Central memory CD4-positive, alpha-beta T cell (primary cell): ENCODE measurements around the gene PRKAG3.

ENCODE experiments used
- DNase-seq: peaks from one replicate; pipeline ENCODE4 v3.0.0; 2022

Gene PRKAG3

DNA sequence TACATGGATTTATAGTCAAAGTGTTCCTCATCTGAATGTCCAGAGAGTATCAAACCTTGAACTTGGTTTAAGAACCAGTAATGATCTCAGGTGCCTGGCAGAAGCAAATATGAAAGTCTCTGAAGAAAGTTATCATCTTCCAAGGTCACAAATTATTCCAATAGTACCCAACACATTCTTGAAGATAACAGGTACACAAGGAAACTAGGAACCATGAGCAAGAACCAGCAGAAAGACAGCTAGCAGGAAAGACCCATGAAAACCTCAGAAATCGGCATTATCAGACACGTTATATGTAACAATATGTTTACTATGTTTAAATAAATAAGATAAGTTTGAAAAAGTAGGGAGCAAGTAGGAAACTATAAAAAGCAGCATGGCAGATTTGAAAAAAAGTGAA lies 5.9 kb upstream of the PRKAG3 start:
- DNase-seq: no peak

DNA sequence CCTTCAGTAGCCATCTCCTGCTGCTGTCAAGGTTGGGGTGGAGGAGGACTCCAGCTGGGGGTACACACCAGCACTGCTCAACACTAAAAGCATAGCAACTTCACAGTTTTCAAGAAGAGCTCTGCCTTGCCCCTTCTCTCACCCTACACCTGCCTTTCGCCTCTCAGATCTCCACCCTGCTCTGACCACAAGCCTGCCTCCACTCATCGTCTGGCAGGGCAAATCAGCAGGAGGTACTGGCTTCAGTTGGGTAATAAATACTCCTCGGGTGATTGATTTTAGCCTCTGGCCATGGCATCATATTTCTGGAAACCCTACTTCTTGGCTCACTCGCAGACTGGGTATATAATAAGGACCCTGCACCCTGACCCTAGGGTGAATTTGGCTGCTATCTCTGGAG lies 3.1 kb upstream of the PRKAG3 start:
- no peak for DNase-seq

- no peak for DNase-seq
Measured at GRCh38 chr2:218833023-218833609, 1.5 kb upstream of the PRKAG3 start.

- no peak for DNase-seq
Measured at GRCh38 chr2:218832520-218832919, 917 bp upstream of the PRKAG3 start.

GRCh38 chr2:218832081-218832480 lies 478 bp upstream of the PRKAG3 start:
- DNase-seq: no peak

- DNase-seq: no peak
Measured at GRCh38 chr2:218830526-218831306, 887 bp downstream of the PRKAG3 start.

GRCh38 chr2:218829868-218830451 lies 1.6 kb downstream of the PRKAG3 start:
- DNase-seq: no peak

DNA sequence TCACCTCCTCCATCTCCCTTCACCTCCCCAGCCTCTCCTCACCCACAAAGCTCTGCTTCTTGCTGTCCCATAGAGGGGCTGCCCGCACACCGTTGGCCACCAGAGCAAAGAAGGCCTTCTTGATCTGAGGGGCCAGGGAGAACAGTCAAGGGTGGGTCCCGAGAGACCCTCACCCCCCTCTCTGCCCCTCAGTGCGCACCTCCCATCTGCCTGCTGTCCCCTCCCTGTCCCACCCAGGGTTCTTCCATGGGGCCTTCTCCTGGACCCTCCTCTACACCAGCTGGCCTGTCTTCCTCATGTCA lies 3.2 kb downstream of the PRKAG3 start:
- DNase-seq: no peak

DNA sequence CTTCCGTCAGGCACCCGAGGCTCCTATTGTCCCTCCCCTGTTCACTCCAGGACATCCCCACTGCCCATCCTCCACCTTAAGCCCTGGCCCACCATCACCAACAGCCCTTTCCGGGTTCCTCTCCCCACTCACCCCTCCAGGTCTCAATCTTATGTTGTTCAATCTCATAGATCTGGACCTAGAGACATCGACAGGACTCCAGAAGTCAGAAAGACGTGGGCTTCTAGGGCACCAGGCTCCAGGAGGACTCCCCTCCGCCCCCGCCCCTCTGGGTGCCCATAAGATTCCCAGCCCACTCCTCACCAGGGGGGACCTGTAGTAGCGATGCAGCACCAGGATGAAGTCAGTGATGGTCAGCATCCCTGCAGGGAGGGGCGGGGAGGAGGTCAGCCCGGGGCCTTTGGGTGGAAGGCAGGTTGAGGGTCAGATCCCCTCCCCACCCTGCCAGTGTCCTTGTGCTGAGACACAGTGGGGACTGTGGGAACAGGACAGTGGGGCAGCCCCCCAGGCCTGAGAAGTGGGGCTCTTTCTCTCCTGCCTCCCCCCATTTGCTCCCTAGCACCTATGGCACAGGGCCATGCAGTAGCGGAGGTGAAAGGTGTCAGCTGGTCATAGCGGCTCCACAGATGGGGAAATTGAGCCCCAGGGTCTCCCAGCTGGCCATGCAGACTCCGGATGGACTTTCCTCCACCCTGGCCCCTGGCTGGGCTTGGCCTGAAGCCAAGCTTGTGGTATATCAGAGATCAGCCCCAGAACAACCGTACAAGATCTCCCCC lies 3.7 kb downstream of the PRKAG3 start:
- no peak for DNase-seq

DNA sequence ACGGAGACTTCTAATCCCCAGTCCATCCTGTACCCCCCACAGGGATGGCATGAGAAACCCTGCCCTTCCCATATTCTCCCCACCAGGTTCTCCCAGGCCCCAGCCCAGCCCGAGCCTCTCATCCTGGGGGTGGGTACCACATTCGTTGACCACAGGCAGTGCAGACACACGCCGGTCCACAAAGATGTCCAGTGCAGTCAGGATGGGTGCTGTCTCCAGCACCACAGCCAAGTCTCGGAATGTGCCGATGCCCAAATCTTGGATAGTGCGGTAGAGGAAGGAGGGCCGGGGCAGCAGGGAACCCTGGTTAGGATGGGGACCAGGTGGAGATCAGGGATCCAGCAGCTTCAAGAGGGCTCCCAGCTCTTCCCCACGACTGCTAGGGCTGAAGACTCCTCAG lies 4.8 kb downstream of the PRKAG3 start:
- DNase-seq: no peak

DNA sequence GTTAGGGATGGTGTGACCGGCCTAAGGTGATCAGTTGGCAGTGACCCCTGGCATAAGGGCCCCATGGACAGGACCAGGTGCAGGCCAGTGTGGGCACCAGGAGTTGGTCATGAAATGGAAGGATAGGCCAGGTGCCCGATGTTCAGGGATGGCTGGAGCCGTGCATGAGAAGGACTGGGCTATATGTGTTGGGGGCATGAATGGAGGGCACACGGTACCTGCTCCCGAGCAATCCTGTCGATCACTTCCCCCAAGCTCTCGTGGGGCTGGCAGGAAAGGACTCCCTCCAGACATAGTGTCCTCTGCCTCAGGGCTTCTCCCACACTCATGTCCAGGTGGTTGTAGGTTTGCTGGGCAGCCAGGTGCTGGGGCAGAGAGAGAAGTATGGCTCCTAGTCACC lies 7.6 kb downstream of the PRKAG3 start:
- DNase-seq: no peak

DNA sequence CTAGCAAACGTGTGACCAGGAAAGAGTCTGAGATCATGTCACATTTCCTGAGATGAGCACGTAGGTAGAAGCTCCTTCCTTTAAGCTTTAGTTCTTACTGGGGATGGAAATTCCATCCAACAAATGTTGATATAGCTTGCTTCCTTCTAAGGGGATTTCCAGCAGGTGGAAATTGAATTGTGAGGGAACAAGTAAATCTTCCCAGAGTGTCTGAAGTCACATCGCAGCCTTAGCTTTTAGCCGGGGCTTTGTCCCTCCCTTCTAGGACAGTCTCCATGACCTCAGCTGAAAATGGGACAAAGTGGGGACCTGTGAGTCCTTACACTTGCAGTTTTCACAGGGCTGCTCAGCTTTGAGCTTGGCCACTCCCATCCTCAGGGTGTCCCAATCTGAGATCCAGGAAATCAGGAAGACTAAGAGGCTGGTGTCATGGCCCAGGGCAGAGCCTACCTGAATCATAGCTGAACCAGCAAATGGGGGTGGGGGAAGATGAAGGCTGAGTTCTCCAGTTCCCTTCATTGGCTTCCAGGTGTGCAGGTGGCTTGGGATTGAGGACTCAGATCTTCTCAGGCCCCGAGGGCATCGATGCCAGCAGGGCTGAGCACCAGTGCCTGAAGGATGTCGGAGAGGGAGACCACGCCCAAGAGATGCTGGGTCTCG lies 8.3 kb downstream of the PRKAG3 start:
- no peak for DNase-seq

DNA sequence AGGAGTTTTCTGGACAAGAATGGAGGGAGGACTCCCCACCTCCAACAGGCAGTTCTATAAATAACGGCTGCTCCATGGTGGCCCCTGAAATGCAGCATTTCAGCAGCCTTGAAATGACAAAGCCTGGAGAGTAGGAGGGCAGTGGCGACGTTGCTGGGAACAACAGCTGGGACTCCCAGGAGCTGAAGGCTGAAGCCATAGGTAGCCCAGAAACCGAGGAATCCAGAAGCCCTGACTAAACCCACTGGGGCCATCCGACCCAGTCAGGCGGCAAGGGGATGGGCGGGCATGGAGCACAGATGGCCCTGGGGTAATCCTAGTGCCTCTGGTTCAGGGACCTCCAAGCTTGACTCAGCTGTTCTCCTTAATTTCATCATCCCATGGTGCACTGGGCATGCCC lies 9.0 kb downstream of the PRKAG3 start:
- DNase-seq: no peak

GRCh38 chr2:218821605-218822211 lies 9.9 kb downstream of the PRKAG3 start:
- no peak for DNase-seq

GRCh38 chr2:218820746-218821369 lies 10.7 kb downstream of the PRKAG3 start:
- no peak for DNase-seq

- no peak for DNase-seq
Measured at GRCh38 chr2:218819093-218819492, 12.5 kb downstream of the PRKAG3 start.

GRCh38 chr2:218816561-218817011 lies 15.0 kb downstream of the PRKAG3 start:
- no peak for DNase-seq

DNA sequence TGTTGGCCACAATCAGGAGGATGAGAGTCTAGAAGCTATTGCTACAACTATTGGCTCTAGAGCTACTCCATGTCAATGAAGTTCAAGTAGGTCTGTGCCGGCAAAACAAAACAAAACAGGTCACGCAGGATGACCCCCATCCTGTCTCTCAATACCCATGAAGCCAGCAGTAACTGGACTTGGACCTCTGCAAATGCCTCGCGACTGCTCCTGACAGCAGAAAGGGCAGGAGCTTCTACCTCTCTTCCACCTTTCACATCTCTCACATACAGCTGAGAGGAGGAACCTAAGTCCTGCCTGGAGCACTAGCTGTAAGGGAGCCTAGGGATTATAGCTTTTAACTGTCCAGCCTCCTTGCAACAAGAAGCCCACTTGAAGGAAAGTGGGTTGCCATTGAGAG lies 16.0 kb downstream of the PRKAG3 start:
- no peak for DNase-seq

- no peak for DNase-seq
Measured at GRCh38 chr2:218815244-218815637, 16.4 kb downstream of the PRKAG3 start.

DNA sequence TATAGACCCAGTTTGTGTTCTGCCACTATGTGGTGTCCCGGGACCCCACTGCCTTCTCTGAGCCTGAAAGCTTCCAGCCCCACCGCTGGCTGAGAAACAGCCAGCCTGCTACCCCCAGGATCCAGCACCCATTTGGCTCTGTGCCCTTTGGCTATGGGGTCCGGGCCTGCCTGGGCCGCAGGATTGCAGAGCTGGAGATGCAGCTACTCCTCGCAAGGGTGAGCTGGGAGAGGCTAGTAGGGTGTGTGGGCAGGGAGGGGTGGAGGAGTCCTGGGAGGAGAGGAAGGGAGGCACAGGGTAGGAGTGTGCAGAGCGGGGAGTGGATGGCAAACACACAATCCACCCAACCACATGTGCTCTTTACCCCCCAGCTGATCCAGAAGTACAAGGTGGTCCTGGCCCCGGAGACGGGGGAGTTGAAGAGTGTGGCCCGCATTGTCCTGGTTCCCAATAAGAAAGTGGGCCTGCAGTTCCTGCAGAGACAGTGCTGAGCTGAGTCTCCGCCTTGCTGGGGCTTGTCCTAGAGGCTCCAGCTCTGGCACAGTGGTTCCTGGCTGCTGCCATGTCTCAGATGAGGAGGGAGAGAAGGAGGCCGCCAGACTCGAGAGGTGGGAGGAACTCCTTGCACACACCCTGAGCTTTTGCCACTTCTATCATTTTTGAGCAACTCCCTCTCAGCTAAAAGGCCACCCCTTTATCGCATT lies 16.9 kb downstream of the PRKAG3 start:
- DNase-seq: no peak

DNA sequence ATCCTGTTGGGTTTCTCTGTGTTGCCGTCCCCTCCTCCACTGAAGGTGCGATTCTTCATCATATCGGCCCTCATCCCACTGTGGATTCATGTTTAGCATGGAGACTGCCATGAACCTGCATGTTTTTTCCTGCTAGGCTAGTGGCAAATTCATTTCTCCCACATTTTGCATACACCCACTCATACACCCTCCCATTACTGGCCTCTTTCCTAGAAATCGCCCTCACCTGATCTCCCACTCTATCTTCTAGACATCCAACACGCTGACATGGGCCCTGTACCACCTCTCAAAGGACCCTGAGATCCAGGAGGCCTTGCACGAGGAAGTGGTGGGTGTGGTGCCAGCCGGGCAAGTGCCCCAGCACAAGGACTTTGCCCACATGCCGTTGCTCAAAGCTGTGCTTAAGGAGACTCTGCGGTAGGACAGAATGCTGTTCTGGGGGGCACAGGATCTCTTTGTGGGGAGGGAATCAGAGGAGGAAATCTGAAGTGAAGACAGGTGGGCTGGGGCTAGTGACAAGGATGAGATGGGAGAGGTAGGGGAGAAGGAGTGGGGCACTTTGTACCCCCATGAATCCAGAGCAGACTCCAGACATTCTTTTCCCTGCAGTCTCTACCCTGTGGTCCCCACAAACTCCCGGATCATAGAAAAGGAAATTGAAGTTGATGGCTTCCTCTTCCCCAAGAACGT lies 17.7 kb downstream of the PRKAG3 start:
- no peak for DNase-seq
